Stimulated activated CD4-positive, alpha-beta T cell treated with anti-CD3 and anti-CD28 coated beads, Interleukin-12 subunit alpha, Interleukin-12 subunit beta, amount 100 ng/mL, for 4 hours (primary cell): ENCODE measurements around the gene HSP90AA1.

Experiments
- DNase-seq: peaks from one replicate; pipeline ENCODE4 v3.0.0-alpha.2; 2020

Gene HSP90AA1

GRCh38 chr14:102034301-102034700 is 52.5 kb downstream of the HSP90AA1 start:
- DNase-seq: no peak

GRCh38 chr14:102033241-102033640 is 53.6 kb downstream of the HSP90AA1 start:
- no peak for DNase-seq
